OCI-LY3 (cell line): ENCODE measurements around the gene ACRBP.

Experiments used
- H2AFZ ChIP-seq: fragments of 200-600, 300-600 bp; shearing (Covaris generic); 2 replicates; pipeline ENCODE4 v1.6.0; 2014; ENCODE audit warnings: antibody characterized with exemption, low read depth, low read length
- H3K27ac ChIP-seq: fragments of 200-600, 300-600 bp; sonication (generic); 2 replicates; pipeline ENCODE4 v1.5.1; 2014; ENCODE audit warnings: mild to moderate bottlenecking, low read length, moderate library complexity, mixed read lengths
- H3K27me3 ChIP-seq: fragments of 200-600, 300-600 bp; sonication (generic); 2 replicates; pipeline ENCODE4 v1.6.1; 2014; ENCODE audit warnings: low read depth, low read length, mixed read lengths
- H3K36me3 ChIP-seq: fragments of 200-600, 300-600 bp; sonication (generic); replicated peaks from 2 replicates; pipeline ENCODE3; 2014; ENCODE audit warnings: low read depth, low read length, mixed read lengths
- H3K4me1 ChIP-seq: fragments of 300-600, 200-600 bp; sonication (generic); 2 replicates; pipeline ENCODE4 v1.6.1; 2014; ENCODE audit warnings: low read length, mixed read lengths
- H3K4me2 ChIP-seq: fragments of 200-600, 300-600 bp; sonication (generic); 2 replicates; pipeline ENCODE4 v1.6.1; 2014; ENCODE audit warnings: low read length, mixed read lengths
- H3K4me3 ChIP-seq: fragments of 300-600, 200-600 bp; sonication (generic); 2 replicates; pipeline ENCODE4 v1.5.1; 2014; ENCODE audit warnings: antibody characterized with exemption, mild to moderate bottlenecking, low read length, moderate library complexity
- H3K79me2 ChIP-seq: fragments of 300-600, 200-600 bp; shearing (Covaris generic); 2 replicates; pipeline ENCODE4 v1.6.1; 2014; ENCODE audit warnings: mild to moderate bottlenecking, low read length, mixed read lengths
- H3K9ac ChIP-seq: fragments of 300-600, 200-600 bp; shearing (Covaris generic); 2 replicates; pipeline ENCODE4 v1.6.0; 2014; ENCODE audit warnings: mild to moderate bottlenecking, low read length, moderate library complexity
- H3K9me3 ChIP-seq: fragments of 200-600, 300-600 bp; shearing (Covaris generic); 2 replicates; pipeline ENCODE4 v1.6.1; 2014; ENCODE audit warnings: low read length, mixed read lengths; ENCODE audit not compliant: insufficient read depth
- H4K20me1 ChIP-seq: fragments of 200-600, 300-600 bp; sonication (generic); 2 replicates; pipeline ENCODE4 v1.6.1; 2016; ENCODE audit warnings: low read length, mixed read lengths; ENCODE audit not compliant: insufficient read depth
- CTCF ChIP-seq: fragments of 200-600, 300-600 bp; sonication (generic); IDR thresholded peaks from 2 replicates; pipeline ENCODE4 v1.5.1; 2014; ENCODE audit warnings: antibody characterized with exemption, low read length, low read depth
- EZH2phosphoT487 ChIP-seq: fragments of 200-600 bp; shearing (Covaris generic); IDR thresholded peaks from 2 replicates; pipeline ENCODE4 v1.6.1; 2018; ENCODE audit warnings: antibody characterized with exemption, mixed run types, low read depth

The ACRBP gene

GRCh38 chr12:6688543-6688998, 41.3 kb upstream of the ACRBP start:
- Histone ChIP-seq H3K36me3 (peaks cover 10% of the 10 kb centered on the region), H3K4me3 (peak overlapping the region; percentile 96), H3K9me3 (no peaks in the 10 kb centered on the region), H2AFZ (0 out of 2 replicates have a peak overlapping the region, but pooled peaks have one; percentile 39), H3K79me2 (peaks cover 64% of the 10 kb centered on the region), H3K27me3 (no peaks in the 10 kb centered on the region), H3K9ac (peak overlapping the region; percentile 99), H3K4me2 (peak overlapping the region; percentile 99), H4K20me1 (peaks cover 10% of the 10 kb centered on the region; the same call in 1 of the 2 replicates), H3K27ac (peak overlapping the region; percentile 87), H3K4me1 (peaks cover 22% of the 10 kb centered on the region)
- TF ChIP-seq CTCF (no peak), EZH2phosphoT487 (no peak)

GRCh38 chr12:6685814-6686213, 38.6 kb upstream of the ACRBP start:
- peaks cover 91% of the 10 kb centered on the region for H3K79me2 ChIP-seq
- H2AFZ ChIP-seq = no peak overlapping the region
- no peaks in the 10 kb centered on the region for H3K9me3 ChIP-seq
- H3K9ac ChIP-seq = no peak overlapping the region
- TF ChIP-seq EZH2phosphoT487 = no peak
- TF ChIP-seq CTCF = no peak
- H3K36me3 ChIP-seq = peaks cover 18% of the 10 kb centered on the region
- no peak overlapping the region for H3K4me3 ChIP-seq
- no peak overlapping the region for H3K27ac ChIP-seq
- H3K4me2 ChIP-seq = no peak overlapping the region
- H4K20me1 ChIP-seq = peaks cover 20% of the 10 kb centered on the region; the same call in 1 of the 2 replicates
- H3K27me3 ChIP-seq = no peaks in the 10 kb centered on the region
- peaks cover 22% of the 10 kb centered on the region for H3K4me1 ChIP-seq

GRCh38 chr12:6684609-6685008, 37.4 kb upstream of the ACRBP start:
- Histone ChIP-seq H2AFZ (no peak overlapping the region), H3K27ac (no peak overlapping the region), H3K9me3 (no peaks in the 10 kb centered on the region), H3K79me2 (peaks cover 95% of the 10 kb centered on the region), H3K4me1 (peaks cover 17% of the 10 kb centered on the region), H3K36me3 (peaks cover 25% of the 10 kb centered on the region), H4K20me1 (peaks cover 20% of the 10 kb centered on the region; the same call in 1 of the 2 replicates), H3K27me3 (no peaks in the 10 kb centered on the region), H3K9ac (no peak overlapping the region), H3K4me2 (no peak overlapping the region), H3K4me3 (no peak overlapping the region)
- TF ChIP-seq EZH2phosphoT487 = no peak
- peak; percentile 75 for TF ChIP-seq CTCF

- Histone ChIP-seq H3K4me2 (no peak overlapping the region), H3K4me1 (peaks cover 6% of the 10 kb centered on the region; the same call in 1 of the 2 replicates), H4K20me1 (0 out of 2 replicates have a peak, but pooled peaks cover 4% of the 10 kb centered on the region), H3K79me2 (peaks cover 35% of the 10 kb centered on the region), H3K27ac (no peak overlapping the region), H2AFZ (no peak overlapping the region), H3K36me3 (peaks cover 84% of the 10 kb centered on the region), H3K9ac (no peak overlapping the region), H3K9me3 (no peaks in the 10 kb centered on the region), H3K27me3 (no peaks in the 10 kb centered on the region), H3K4me3 (no peak overlapping the region)
- TF ChIP-seq EZH2phosphoT487 = no peak
- TF ChIP-seq CTCF = no peak
Measured at GRCh38 chr12:6676962-6677361, 29.7 kb upstream of the ACRBP start.
